GM12872 (cell line): Measurements from ENCODE around the gene DENND4A.

Experiments used
- CTCF ChIP-seq: IDR thresholded peaks from 3 replicates; pipeline ENCODE4 v1.5.1; 2011; ENCODE audit warnings: low read depth, mild to moderate bottlenecking, low read length, moderate library complexity; ENCODE audit not compliant: insufficient read depth

Gene DENND4A

DNA sequence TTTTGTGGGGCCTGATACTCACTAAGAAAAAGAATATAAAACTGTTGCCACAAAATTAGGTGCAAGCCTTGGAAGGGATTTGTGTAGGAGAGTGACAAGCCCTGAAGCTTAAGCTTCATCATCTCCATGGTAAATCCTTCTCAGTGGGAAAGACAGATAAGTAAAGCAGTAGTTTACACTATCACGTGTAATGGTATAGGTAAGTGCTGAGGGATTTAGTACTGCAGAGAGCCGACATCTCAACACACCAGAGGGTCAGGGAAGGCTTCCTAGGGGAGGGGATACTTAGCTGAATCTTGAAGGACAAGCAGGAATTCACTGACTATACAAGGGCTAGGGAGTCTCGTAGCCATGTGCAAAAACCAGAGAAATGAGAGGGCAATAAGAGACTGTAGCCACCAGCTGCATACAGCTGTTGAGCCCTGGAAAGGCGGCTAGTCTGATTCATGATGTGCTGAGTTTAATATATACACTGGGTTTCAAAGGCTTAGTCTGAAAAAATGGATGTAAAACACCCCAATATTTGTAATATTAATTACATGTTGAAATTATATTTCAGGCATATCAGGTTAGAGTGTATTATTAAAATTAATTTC, 159.2 kb downstream of the DENND4A start:
- no peak for TF ChIP-seq CTCF

- TF ChIP-seq CTCF = no peak
Measured at GRCh38 chr15:65631503-65631902, 160.6 kb downstream of the DENND4A start.

- TF ChIP-seq CTCF = no peak
Measured at GRCh38 chr15:65630760-65631159, 161.3 kb downstream of the DENND4A start.

- no peak for TF ChIP-seq CTCF
Measured at GRCh38 chr15:65629548-65629947, 162.5 kb downstream of the DENND4A start.

DNA sequence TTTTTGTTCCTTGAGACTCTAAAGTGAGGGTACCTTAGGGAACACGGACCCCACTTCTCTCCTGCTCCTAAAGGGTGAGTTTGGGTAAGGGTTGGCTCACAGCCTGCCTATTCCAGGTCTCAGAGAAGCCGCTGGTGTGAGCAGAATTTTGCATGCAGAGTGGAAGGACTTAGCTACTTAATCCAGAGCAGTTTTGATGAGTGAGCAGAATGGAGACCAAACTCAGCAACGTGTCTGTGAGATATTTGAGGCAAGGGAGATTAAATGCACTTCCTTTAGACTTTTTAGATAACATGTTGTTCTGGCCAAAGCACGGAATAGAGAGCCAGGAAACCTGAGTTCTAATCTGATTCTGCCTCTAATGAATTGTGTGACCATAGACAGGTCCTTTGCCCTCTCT, 165.2 kb downstream of the DENND4A start:
- TF ChIP-seq CTCF = no peak

GRCh38 chr15:65623103-65623502, 169.0 kb downstream of the DENND4A start:
- no peak for TF ChIP-seq CTCF

GRCh38 chr15:65621638-65622037, 170.5 kb downstream of the DENND4A start, which contains the start of gene SLC24A1:
TSS of gene SLC24A1 (plus strand) at chr15:65621938. CDS start at chr15:65624081, 2,143 bp downstream.
- TF ChIP-seq CTCF = no peak
